ENCODE data around the gene MAP3K7CL.
"Not testable (repeated sequence)": the region's sequence is repeated elsewhere in the genome, so short reads cannot be mapped to it uniquely, and the experiment has no call there.

Gene MAP3K7CL

DNA sequence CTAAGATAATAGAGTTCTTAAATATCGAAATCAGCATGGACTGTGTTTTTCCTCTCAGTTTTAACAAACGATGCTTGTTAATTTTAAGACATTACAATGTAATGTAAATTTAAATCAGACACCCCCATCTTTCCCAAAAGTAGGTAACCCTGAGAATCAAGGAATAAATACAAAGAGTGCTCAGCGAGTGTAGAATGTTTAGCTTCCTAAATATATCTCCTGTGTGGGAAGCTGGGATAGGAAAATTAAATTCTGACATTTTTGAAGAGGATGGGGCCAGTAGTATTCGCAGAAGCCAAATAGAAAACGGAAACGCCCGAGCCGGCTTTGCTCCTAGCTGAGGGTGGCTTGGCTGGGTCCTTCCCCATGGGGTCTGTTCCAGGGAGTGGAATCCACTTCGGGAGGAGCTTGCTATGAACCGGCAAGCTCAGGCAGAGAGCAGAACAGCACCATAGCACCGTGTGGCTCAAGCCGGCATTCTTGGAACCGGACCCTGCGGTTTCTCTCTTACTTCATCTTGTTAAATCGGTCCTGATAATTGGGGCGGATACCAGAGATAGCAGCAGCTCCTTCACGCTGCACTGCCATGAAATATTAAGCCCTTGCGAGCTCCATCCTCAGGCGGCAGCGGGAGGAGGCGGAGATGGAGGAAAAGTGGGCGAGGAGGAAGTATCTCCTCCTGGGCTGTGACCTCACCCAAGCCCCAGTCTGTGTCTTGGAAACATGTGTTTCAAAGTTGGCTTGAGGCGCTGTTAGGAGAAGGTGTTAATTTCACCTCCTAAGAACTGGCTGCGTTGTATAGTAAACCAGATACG lies 24.9 kb downstream of the MAP3K7CL start:
- H3K4me3 Mint-ChIP-seq = peak overlapping the region; percentile 40 to 67 (median 61)
- TF ChIP-seq CTCF (IDR thresholded peaks at IDR 0.05; ENCODE audit: unreplicated experiment in 3 of 3) = no peak

DNA sequence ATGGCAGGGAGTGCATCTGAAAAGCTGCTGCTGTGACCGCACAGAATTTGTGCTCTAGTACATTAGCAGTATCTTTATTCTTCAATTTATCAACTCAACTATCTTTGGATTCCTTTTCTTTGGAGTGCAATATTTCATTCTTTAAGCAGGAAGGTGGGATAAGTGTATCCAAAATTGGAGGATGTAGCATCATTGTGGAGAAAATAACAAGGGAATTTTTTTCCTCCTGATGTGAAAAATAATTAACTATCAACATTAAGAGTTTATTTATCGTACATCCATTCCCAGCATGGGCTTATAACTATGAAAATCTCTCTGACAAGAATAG lies 25.5 kb downstream of the MAP3K7CL start:
- no peak overlapping the region for H3K27ac Mint-ChIP-seq
- H3K4me1 Mint-ChIP-seq = peaks cover 25% of the 10 kb centered on the region
- no peak for TF ChIP-seq CTCF (IDR thresholded peaks at IDR 0.05; ENCODE audit: unreplicated experiment in 3 of 3)
- H3K9me3 Mint-ChIP-seq = no peaks in the 10 kb centered on the region
- peak overlapping the region in 2 of 3 experiments; percentile 40 to 67 for H3K4me3 Mint-ChIP-seq
- peaks cover 10% of the 10 kb centered on the region for H3K27me3 Mint-ChIP-seq (ENCODE audit: low read depth)
- no peaks in the 10 kb centered on the region for H3K36me3 Mint-ChIP-seq (ENCODE audit: low read depth)

More for the DNA sequence above, 24.9 kb downstream of the MAP3K7CL start:
- Mint-ChIP-seq H3K27ac (peak overlapping the region in 1 of 3 experiments; percentile 15), H3K36me3 (ENCODE audit: low read depth) (no peaks in the 10 kb centered on the region), H3K9me3 (no peaks in the 10 kb centered on the region), H3K4me1 (peaks cover 25% of the 10 kb centered on the region), H3K27me3 (ENCODE audit: low read depth) (peaks cover 12% of the 10 kb centered on the region)

DNA sequence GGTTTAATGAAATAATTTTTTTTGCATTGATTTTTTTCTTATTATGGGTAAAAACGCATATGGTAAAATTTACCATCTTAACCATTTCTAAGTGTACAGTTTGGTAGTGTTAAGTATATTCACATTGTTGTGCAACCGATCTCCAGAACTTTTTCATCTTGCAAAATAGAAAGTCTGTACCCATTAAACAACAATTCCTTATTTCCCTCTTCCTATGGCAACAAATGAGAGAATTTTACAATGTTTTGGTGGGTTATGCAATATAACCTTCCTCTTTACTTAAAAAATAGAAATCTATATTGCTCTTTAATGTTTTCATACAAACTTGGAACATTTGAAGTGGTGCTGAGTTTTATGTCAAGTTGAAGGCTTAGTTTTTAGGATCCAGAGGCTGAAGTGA lies 26.6 kb downstream of the MAP3K7CL start:
- no peak for TF ChIP-seq CTCF (IDR thresholded peaks at IDR 0.05; ENCODE audit: unreplicated experiment in 3 of 3)
- H3K27me3 Mint-ChIP-seq (ENCODE audit: low read depth) = peaks cover 10% of the 10 kb centered on the region
- no peak overlapping the region for H3K4me3 Mint-ChIP-seq
- no peaks in the 10 kb centered on the region for H3K36me3 Mint-ChIP-seq (ENCODE audit: low read depth)
- no peaks in the 10 kb centered on the region for H3K9me3 Mint-ChIP-seq
- no peak overlapping the region for H3K27ac Mint-ChIP-seq
- H3K4me1 Mint-ChIP-seq = peaks cover 20% of the 10 kb centered on the region

DNA sequence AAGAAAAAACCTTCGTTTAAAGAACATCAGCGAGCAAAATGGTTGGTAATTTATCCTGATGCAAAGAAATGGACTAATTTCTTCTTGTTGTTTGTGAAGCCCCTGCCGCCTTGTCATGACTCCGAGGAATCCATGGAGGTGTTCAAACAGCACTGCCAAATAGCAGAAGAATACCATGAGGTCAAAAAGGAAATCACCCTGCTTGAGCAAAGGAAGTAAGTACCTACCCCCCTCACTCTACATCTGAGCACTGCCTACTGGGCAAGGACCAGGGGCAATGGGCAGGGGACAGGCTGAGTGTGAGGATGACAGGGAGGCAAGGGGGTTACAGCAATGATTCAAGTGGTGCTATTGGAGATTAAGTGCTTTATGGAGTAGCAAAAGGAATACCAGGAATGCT lies 29.4 kb downstream of the MAP3K7CL start:
- no peak for TF ChIP-seq CTCF (IDR thresholded peaks at IDR 0.05; ENCODE audit: unreplicated experiment in 3 of 3)
- Mint-ChIP-seq H3K4me1 (peaks cover 9% of the 10 kb centered on the region), H3K4me3 (no peak overlapping the region), H3K9me3 (no peaks in the 10 kb centered on the region), H3K27me3 (ENCODE audit: low read depth) (peaks cover 10% of the 10 kb centered on the region), H3K27ac (no peak overlapping the region), H3K36me3 (ENCODE audit: low read depth) (no peaks in the 10 kb centered on the region)

- H3K27ac Mint-ChIP-seq; H3K27me3 Mint-ChIP-seq (ENCODE audit: low read depth); H3K4me1 Mint-ChIP-seq; H3K36me3 Mint-ChIP-seq (ENCODE audit: low read depth); H3K4me3 Mint-ChIP-seq; H3K9me3 Mint-ChIP-seq: not testable (repeated sequence)
Observed at GRCh38 chr21:29162825-29163224, 32.4 kb downstream of the MAP3K7CL start.

GRCh38 chr21:29163341-29164115 lies 33.1 kb downstream of the MAP3K7CL start:
- Mint-ChIP-seq H3K36me3 (ENCODE audit: low read depth) (no peaks in the 10 kb centered on the region), H3K4me1 (peaks cover 3% of the 10 kb centered on the region), H3K27me3 (ENCODE audit: low read depth) (no peaks in the 10 kb centered on the region), H3K9me3 (no peaks in the 10 kb centered on the region), H3K4me3 (no peak overlapping the region), H3K27ac (no peak overlapping the region)
- TF ChIP-seq CTCF (IDR thresholded peaks at IDR 0.05; ENCODE audit: unreplicated experiment in 3 of 3) = no peak
